Prostate gland (tissue), 2 donors: ENCODE measurements around the gene NYAP2. TPM values are rescaled to one million over a fixed set of nuclear protein-coding genes. Genes with fewer than 3 reads are reported as not detected.

Experiments
- DNase-seq: peaks from one replicate; pipeline ENCODE4 v3.0.0-alpha.2; 2019; ENCODE audit warnings: low spot score
- H3K27ac ChIP-seq, 2 donors: fragments of 200-600 bp; sonication (generic); 2 replicates each; pipeline ENCODE4 v1.5.1; 2017 to 2019
- H3K27me3 ChIP-seq: fragments of 200-600 bp; sonication (generic); replicated peaks from 2 replicates; pipeline ENCODE4 v1.5.1; 2019; ENCODE audit not compliant: insufficient read depth
- H3K36me3 ChIP-seq, 2 donors: fragments of 200-600 bp; sonication (generic); 1 replicate in 1 of 2; 2 replicates in 1 of 2; pipeline versions ENCODE4 v1.5.1 to v1.8.1; 2017 to 2019
- H3K4me1 ChIP-seq: fragments of 200-600 bp; sonication (generic); replicated peaks from 2 replicates; pipeline ENCODE4 v1.5.1; 2019
- H3K4me3 ChIP-seq, 2 donors: fragments of 200-600 bp; sonication (generic); 2 replicates each; pipeline ENCODE4 v1.5.1; 2017 to 2019
- H3K9me3 ChIP-seq: fragments of 200-600 bp; sonication (generic); 2 replicates; pipeline ENCODE4 v1.5.1; 2017
- CTCF ChIP-seq, 4 experiments: fragments of 200-600 bp in 2 of 4; fragments of 450-650 bp in 2 of 4; sonication (generic) in 2 of 4; IDR thresholded peaks; 1 replicate in 3 of 4; 2 replicates in 1 of 4; pipeline ENCODE4 v1.5.1; 2016 to 2019; ENCODE audit warnings: antibody characterized with exemption in 4 of 4, mild to moderate bottlenecking in 2 of 4, moderate library complexity in 2 of 4
- POLR2A ChIP-seq: fragments of 450-650 bp; IDR thresholded peaks from one replicate; pipeline ENCODE4 v1.6.1; 2016; ENCODE audit warnings: antibody characterized with exemption, mild to moderate bottlenecking
- POLR2AphosphoS5 ChIP-seq: sonication (generic); formaldehyde crosslinking; IDR thresholded peaks from one replicate; pipeline ENCODE4 v1.6.1; 2017; ENCODE audit warnings: antibody characterized with exemption
- WGBS: methylation state at CpG from one replicate; pipeline ENCODE4 v1.1.5; 2018; 5-methylcytosine and 5-hydroxymethylcytosine counted together
- intact Hi-C: fragments of 100-400 bp; cut with DNase I; formaldehyde crosslinking; loops from one replicate; pipeline ENCODE4 v1.14.2; 2022
- total RNA-seq, 2 donors: library from RNA; depleted of rRNA; stranded (reverse); fragments of >200 nt; gene quantifications; one replicate each; pipeline ENCODE4 v1.1.0, GENCODE V29; 2016

Gene NYAP2
- total RNA-seq, 2 donors from 2014 or later, result 0.14 TPM; not detected in 1

DNA sequence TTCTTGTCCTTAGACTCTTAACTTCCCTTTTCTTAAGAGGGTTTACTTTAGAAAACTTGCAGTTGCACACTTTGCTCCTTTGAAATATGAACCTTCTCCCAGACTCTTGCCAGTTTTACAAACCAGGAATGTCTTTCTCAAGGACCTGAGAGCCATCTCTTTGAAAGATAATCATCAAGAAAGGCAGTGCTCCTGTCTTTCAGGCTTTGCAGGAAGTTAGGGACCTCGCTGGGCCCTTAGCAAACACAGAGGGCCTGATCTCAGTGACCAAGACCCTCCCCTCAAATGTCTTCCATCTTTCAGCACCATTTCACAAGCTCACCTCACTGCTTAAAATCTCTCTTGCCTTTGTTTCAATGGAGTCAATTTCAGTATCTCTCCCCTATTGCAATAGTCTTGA, 32.0 kb upstream of the NYAP2 start:
- H3K27me3 ChIP-seq, result no peaks in the 10 kb centered on the region
- H3K27ac ChIP-seq, result no peak overlapping the region
- TF ChIP-seq POLR2A (no peak), CTCF (IDR thresholded peaks at IDR 0.05) (no peak), POLR2AphosphoS5 (no peak)
- intact Hi-C loops, result no loop called here
- WGBS, result 8% methylated on average over 1 of the region's 1 CpG
- no peaks in the 10 kb centered on the region for H3K36me3 ChIP-seq
- no peak for DNase-seq
- H3K9me3 ChIP-seq, result no peaks in the 10 kb centered on the region
- no peaks in the 10 kb centered on the region for H3K4me1 ChIP-seq
- H3K4me3 ChIP-seq, result no peak overlapping the region

DNA sequence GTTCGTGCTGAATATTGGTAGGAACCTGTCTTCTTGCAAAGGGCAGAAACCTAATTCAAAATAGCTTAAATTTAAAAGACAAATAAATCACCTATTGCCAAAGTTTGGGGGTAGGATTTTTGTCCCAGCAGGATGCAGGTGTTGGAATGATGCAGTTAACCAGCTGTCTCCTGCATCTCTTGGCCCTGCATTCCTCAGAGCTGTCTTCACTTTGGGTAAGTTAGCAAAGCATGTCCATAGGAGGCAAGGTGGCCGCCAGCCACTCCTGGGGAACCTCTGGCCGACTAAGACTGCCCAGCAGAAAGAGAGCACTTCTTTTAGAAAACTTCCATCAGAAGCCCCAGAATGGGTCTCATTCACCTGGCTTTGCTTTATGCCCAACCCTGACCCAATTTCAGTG, 20.5 kb upstream of the NYAP2 start:
- Histone ChIP-seq H3K4me1 (no peaks in the 10 kb centered on the region), H3K4me3 (no peak overlapping the region), H3K36me3 (no peaks in the 10 kb centered on the region), H3K27me3 (no peaks in the 10 kb centered on the region), H3K27ac (no peak overlapping the region), H3K9me3 (no peaks in the 10 kb centered on the region)
- TF ChIP-seq CTCF (IDR thresholded peaks at IDR 0.05) (no peak), POLR2AphosphoS5 (no peak), POLR2A (no peak)
- intact Hi-C loops, result no loop called here
- DNase-seq, result no peak
- 66% methylated on average over 3 of the region's 3 CpGs for WGBS

DNA sequence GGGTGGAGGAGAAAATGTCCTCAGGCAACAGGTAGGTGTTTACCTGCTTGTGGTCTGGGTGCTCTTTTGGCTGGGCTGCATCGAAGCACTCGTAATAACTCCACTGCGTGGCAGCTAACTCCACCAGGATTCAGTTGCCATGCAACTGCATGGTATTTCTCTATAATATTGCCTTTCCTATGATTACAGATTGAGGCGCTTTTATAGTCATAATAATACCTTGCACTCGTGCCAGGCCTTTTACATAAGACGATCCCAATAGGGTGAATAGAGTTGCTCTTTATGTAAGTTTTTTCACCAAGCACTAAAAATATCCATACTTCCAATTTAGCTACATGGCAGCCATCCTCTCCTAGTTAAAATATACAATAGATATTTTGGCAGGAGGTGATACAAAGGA, 19.7 kb upstream of the NYAP2 start:
- no peak overlapping the region for H3K27ac ChIP-seq
- no peak overlapping the region for H3K4me3 ChIP-seq
- intact Hi-C loops, result no loop called here
- H3K27me3 ChIP-seq, result no peaks in the 10 kb centered on the region
- no peaks in the 10 kb centered on the region for H3K9me3 ChIP-seq
- no peaks in the 10 kb centered on the region for H3K4me1 ChIP-seq
- no peaks in the 10 kb centered on the region for H3K36me3 ChIP-seq
- DNase-seq, result no peak
- TF ChIP-seq CTCF (IDR thresholded peaks at IDR 0.05) (no peak), POLR2A (no peak)
- WGBS, result 78% methylated on average over 6 of the region's 6 CpGs

- WGBS, result 91% methylated on average over 4 of the region's 4 CpGs
- TF ChIP-seq CTCF (IDR thresholded peaks at IDR 0.05) (no peak), POLR2AphosphoS5 (no peak), POLR2A (no peak)
These were observed 17.9 kb upstream of the NYAP2 start for GRCh38 chr2:225381609-225382008.

GRCh38 chr2:225398372-225398771, 1.1 kb upstream of the NYAP2 start:
- no peak overlapping the region for H3K27ac ChIP-seq
- intact Hi-C loops, result no loop called here
- H3K4me3 ChIP-seq, result no peak overlapping the region
- no peaks in the 10 kb centered on the region for H3K36me3 ChIP-seq
- H3K9me3 ChIP-seq, result no peaks in the 10 kb centered on the region
- no peaks in the 10 kb centered on the region for H3K27me3 ChIP-seq
- H3K4me1 ChIP-seq, result no peaks in the 10 kb centered on the region
- WGBS, result 64% methylated on average over 2 of the region's 2 CpGs
- no peak for TF ChIP-seq POLR2AphosphoS5
- no peak for TF ChIP-seq CTCF (IDR thresholded peaks at IDR 0.05)
- no peak for TF ChIP-seq POLR2A
- DNase-seq, result no peak

More at GRCh38 chr2:225381609-225382008, 17.9 kb upstream of the NYAP2 start:
- H3K27ac ChIP-seq, result no peak overlapping the region
- intact Hi-C loops, result no loop called here
- no peaks in the 10 kb centered on the region for H3K27me3 ChIP-seq
- H3K4me3 ChIP-seq, result no peak overlapping the region
- H3K9me3 ChIP-seq, result no peaks in the 10 kb centered on the region
- DNase-seq, result no peak
- H3K4me1 ChIP-seq, result no peaks in the 10 kb centered on the region
- no peaks in the 10 kb centered on the region for H3K36me3 ChIP-seq
